RWPE2 (cell line): ENCODE measurements around the gene KCNA3.

ENCODE experiments used
- ATAC-seq: fragments of 200-7000 bp; cut with Tn5 transposase; 3 replicates; pipeline ENCODE4 v1.9.1; 2021; ENCODE audit warnings: low read depth
- DNase-seq: peaks from one replicate; pipeline ENCODE4 v3.0.0-alpha.2; 2020; ENCODE audit warnings: low spot score
- H3K27ac ChIP-seq: fragments of 450-650 bp; 2 replicates; pipeline ENCODE4 v1.5.1; 2017; ENCODE audit warnings: mild to moderate bottlenecking; ENCODE audit not compliant: poor library complexity, severe bottlenecking
- H3K27me3 ChIP-seq: fragments of 250-450 bp; sonication (Bioruptor Pico); 2 replicates; pipeline ENCODE4 v1.5.1; 2021; ENCODE audit warnings: mild to moderate bottlenecking, moderate library complexity; ENCODE audit not compliant: insufficient read depth, poor library complexity, severe bottlenecking
- H3K36me3 ChIP-seq: fragments of 250-450 bp; sonication (Bioruptor Pico); 2 replicates; pipeline ENCODE4 v1.5.1; 2020; ENCODE audit warnings: low read depth, mild to moderate bottlenecking, moderate library complexity
- H3K4me1 ChIP-seq: fragments of 250-450 bp; sonication (Bioruptor Pico); 2 replicates; pipeline ENCODE4 v1.5.1; 2021; ENCODE audit warnings: mild to moderate bottlenecking, moderate library complexity; ENCODE audit not compliant: insufficient read depth, poor library complexity, severe bottlenecking
- H3K4me3 ChIP-seq: fragments of 250-450 bp; sonication (Bioruptor Pico); 2 replicates; pipeline ENCODE4 v1.5.1; 2021; ENCODE audit warnings: mild to moderate bottlenecking, moderate library complexity; ENCODE audit not compliant: severe bottlenecking
- H3K9me3 ChIP-seq: fragments of 250-450 bp; sonication (Bioruptor Pico); 2 replicates; pipeline ENCODE4 v1.5.1; 2021; ENCODE audit warnings: mild to moderate bottlenecking, moderate library complexity; ENCODE audit not compliant: severe bottlenecking
- CTCF ChIP-seq: fragments of 450-650 bp; IDR thresholded peaks from one replicate; pipeline ENCODE4 v1.5.1; 2017; ENCODE audit warnings: mild to moderate bottlenecking, moderate library complexity; ENCODE audit not compliant: poor library complexity, severe bottlenecking

The KCNA3 gene

GRCh38 chr1:110690709-110691365 lies 16.1 kb upstream of the KCNA3 start:
- Histone ChIP-seq H3K9me3 (peaks cover 2% of the 10 kb centered on the region), H3K4me3 (no peak overlapping the region), H3K27me3 (no peaks in the 10 kb centered on the region), H3K36me3 (no peaks in the 10 kb centered on the region), H3K4me1 (peaks cover 10% of the 10 kb centered on the region), H3K27ac (no peak overlapping the region)
- DNase-seq (no peak), ATAC-seq (no peak)
- no peak for TF ChIP-seq CTCF

GRCh38 chr1:110689868-110690267 lies 15.1 kb upstream of the KCNA3 start:
- Histone ChIP-seq H3K27me3 (no peaks in the 10 kb centered on the region), H3K36me3 (no peaks in the 10 kb centered on the region), H3K27ac (no peak overlapping the region), H3K4me1 (peaks cover 10% of the 10 kb centered on the region), H3K4me3 (no peak overlapping the region), H3K9me3 (peaks cover 2% of the 10 kb centered on the region)
- ATAC-seq (no peak), DNase-seq (no peak)
- TF ChIP-seq CTCF, result no peak

GRCh38 chr1:110688514-110688913 lies 13.8 kb upstream of the KCNA3 start:
- ATAC-seq, result no peak
- no peaks in the 10 kb centered on the region for H3K27me3 ChIP-seq

GRCh38 chr1:110687250-110687649 lies 12.5 kb upstream of the KCNA3 start:
- peaks cover 6% of the 10 kb centered on the region for H3K27me3 ChIP-seq
- no peak for TF ChIP-seq CTCF

More at GRCh38 chr1:110688514-110688913, 13.8 kb upstream of the KCNA3 start:
- Histone ChIP-seq H3K36me3 (no peaks in the 10 kb centered on the region), H3K4me3 (no peak overlapping the region), H3K4me1 (peaks cover 10% of the 10 kb centered on the region), H3K9me3 (peaks cover 2% of the 10 kb centered on the region), H3K27ac (no peak overlapping the region)
- no peak for TF ChIP-seq CTCF
- DNase-seq, result no peak

GRCh38 chr1:110686188-110686587 lies 11.4 kb upstream of the KCNA3 start:
- Histone ChIP-seq H3K27ac (peak overlapping the region; percentile 59), H3K4me1 (peaks cover 22% of the 10 kb centered on the region), H3K4me3 (no peak overlapping the region), H3K9me3 (peaks cover 2% of the 10 kb centered on the region), H3K27me3 (peaks cover 6% of the 10 kb centered on the region), H3K36me3 (no peaks in the 10 kb centered on the region)
- TF ChIP-seq CTCF, result no peak
- no peak for ATAC-seq
- DNase-seq, result no peak

More at GRCh38 chr1:110687250-110687649, 12.5 kb upstream of the KCNA3 start:
- ATAC-seq (peak; percentile 96), DNase-seq (no peak)
- H3K36me3 ChIP-seq, result no peaks in the 10 kb centered on the region
- no peak overlapping the region for H3K4me3 ChIP-seq
- peaks cover 2% of the 10 kb centered on the region for H3K9me3 ChIP-seq
- peaks cover 22% of the 10 kb centered on the region for H3K4me1 ChIP-seq
- H3K27ac ChIP-seq, result peak overlapping the region; percentile 59
